ENCODE measurements around the gene SEMA4D.
"Not testable (repeated sequence)": the region's sequence is repeated elsewhere in the genome, so short reads cannot be mapped to it uniquely, and the experiment has no call there.

The SEMA4D gene

GRCh38 chr9:89382026-89382986 is 115.6 kb downstream of the SEMA4D start:
- no peak for DNase-seq

GRCh38 chr9:89381308-89381609 is 116.7 kb downstream of the SEMA4D start:
- no peak for DNase-seq

GRCh38 chr9:89380437-89381307 is 117.2 kb downstream of the SEMA4D start:
- no peak for DNase-seq

- no peak for DNase-seq
Measured at GRCh38 chr9:89379508-89380115, 118.3 kb downstream of the SEMA4D start.

- DNase-seq, result no peak
Measured at GRCh38 chr9:89379031-89379430, 118.9 kb downstream of the SEMA4D start.

- no peak for DNase-seq
Measured at GRCh38 chr9:89378541-89378940, 119.4 kb downstream of the SEMA4D start.

- DNase-seq, result no peak
Measured at GRCh38 chr9:89377411-89377810, 120.5 kb downstream of the SEMA4D start.

GRCh38 chr9:89376741-89377351 is 121.1 kb downstream of the SEMA4D start:
- no peak for DNase-seq

GRCh38 chr9:89376286-89376685 is 121.6 kb downstream of the SEMA4D start:
- no peak for DNase-seq

- DNase-seq, result no peak
Measured at GRCh38 chr9:89375191-89375760, 122.6 kb downstream of the SEMA4D start.

- DNase-seq, result no peak
Measured at GRCh38 chr9:89374176-89374575, 123.7 kb downstream of the SEMA4D start.

- no peak for DNase-seq
Measured at GRCh38 chr9:89372979-89373378, 124.9 kb downstream of the SEMA4D start.

- DNase-seq, result no peak
Measured at GRCh38 chr9:89372230-89372816, 125.6 kb downstream of the SEMA4D start.

- not testable (repeated sequence) for DNase-seq
Measured at GRCh38 chr9:89371791-89372190, 126.1 kb downstream of the SEMA4D start.

GRCh38 chr9:89370593-89370992 is 127.3 kb downstream of the SEMA4D start:
- no peak for DNase-seq

GRCh38 chr9:89368978-89369377 is 128.9 kb downstream of the SEMA4D start:
- DNase-seq, result no peak

GRCh38 chr9:89368550-89368949 is 129.4 kb downstream of the SEMA4D start:
- DNase-seq, result no peak

GRCh38 chr9:89367726-89368437 is 130.0 kb downstream of the SEMA4D start:
- no peak for DNase-seq

GRCh38 chr9:89367281-89367680 is 130.6 kb downstream of the SEMA4D start:
- DNase-seq, result no peak

GRCh38 chr9:89366711-89367110 is 131.2 kb downstream of the SEMA4D start:
- DNase-seq, result no peak

- DNase-seq, result no peak
Measured at GRCh38 chr9:89365532-89365912, 132.4 kb downstream of the SEMA4D start.
